NCI-H187 treated with DMSO at 0.1 percent for 48 hours (cell line): ENCODE data around the gene MYH9.
"Not testable (repeated sequence)": the region's sequence is repeated elsewhere in the genome, so short reads cannot be mapped to it uniquely, and the experiment has no call there.

Source experiments
- DNase-seq: peaks from one replicate; lab custom pipeline; 2025; lab: John Stamatoyannopoulos, UW

Gene MYH9

GRCh38 chr22:36387959-36388726 is at the start of gene MYH9:
TSS of gene MYH9 (minus strand) at chr22:36387967. CDS start at chr22:36349236, 38,731 bp downstream.
- peak; percentile 61 for DNase-seq

GRCh38 chr22:36435516-36436415 is 48.0 kb upstream of the MYH9 start:
- peak; percentile 55 for DNase-seq

DNA sequence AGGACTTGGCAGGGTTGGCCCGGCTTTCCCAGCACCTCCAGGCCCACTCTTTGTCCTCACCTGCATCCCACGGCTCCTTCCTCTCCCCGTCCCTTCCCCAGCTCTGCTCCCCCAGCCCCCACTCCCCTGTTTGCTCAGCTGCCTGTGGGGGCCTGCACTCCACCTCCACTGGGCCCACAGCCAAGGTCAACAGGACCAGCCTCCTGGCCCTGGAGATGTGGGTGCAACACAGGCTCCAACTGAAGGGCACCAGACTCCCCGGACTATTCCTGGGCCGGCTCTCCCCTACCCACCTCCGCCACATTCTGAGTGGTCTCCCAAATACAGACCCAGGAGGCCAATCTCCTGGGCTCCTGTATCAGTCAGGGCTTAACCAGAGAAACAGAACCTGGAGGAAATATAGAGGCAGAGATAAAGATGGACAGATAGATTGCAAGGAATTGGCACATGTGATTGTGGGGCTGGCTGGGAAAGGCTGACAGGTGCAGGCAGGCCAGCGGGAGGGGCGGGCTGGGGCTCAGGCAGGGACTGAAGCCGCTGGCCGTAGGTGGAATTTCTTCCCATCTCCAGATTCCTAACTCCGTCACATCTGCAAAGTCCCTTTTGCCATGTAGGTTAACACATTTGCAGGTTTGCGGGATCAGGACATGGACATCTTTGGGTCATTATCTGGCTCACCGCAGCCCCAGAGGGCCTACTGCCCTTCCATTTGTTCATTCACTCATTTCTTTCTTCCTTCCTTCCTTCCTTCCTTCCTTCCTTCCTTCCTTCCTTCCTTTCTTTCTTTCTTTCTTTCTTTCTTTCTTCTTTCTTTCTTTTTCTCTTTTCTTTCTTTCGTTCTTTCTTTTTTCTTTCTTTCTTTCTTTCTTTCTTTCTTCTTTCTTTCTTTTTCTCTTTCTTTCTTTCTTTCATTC is 45.8 kb upstream of the MYH9 start:
- no peak for DNase-seq

GRCh38 chr22:36432592-36433317 is 45.0 kb upstream of the MYH9 start:
- DNase-seq: no peak

DNA sequence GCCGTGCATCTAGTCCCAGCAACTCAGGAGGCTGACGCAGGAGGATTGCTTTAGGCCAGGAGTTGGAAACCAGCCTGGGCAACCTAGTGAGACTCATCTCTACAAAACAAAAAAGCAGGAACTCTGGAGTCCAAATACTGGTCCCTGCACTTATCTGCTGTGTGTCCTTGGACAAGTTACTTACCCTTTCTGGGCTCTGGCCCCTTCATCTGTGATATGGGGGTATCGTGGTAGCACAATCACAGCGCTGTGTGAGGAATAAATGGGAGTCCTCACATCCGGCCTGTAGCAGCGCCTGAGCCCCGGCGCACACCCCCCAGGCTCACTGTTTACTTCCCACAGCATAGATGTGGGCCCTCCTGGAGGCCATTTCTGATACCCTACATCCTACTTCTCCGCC is 44.2 kb upstream of the MYH9 start:
- no peak for DNase-seq

- no peak for DNase-seq
These were observed 43.1 kb upstream of the MYH9 start for GRCh38 chr22:36430863-36431262.

DNA sequence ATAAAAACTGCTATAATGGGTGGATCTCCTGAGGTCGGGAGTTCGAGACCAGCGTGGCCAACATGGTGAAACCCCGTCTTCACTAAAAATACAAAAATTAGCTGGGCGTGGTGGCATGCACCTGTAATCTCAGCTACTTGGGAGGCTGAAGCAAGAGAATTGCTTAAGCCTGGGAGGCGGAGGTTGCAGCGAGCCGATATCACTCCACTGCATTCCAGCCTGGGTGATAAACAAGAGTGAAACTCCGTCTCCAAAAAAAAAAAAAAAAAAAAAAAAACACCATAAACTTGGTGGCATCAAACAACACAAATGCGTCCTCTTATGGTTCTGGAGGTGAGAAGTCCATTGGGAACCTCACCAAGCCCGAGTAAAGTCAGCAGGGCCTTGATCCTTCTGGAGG is 40.2 kb upstream of the MYH9 start:
- not testable (repeated sequence) for DNase-seq

DNA sequence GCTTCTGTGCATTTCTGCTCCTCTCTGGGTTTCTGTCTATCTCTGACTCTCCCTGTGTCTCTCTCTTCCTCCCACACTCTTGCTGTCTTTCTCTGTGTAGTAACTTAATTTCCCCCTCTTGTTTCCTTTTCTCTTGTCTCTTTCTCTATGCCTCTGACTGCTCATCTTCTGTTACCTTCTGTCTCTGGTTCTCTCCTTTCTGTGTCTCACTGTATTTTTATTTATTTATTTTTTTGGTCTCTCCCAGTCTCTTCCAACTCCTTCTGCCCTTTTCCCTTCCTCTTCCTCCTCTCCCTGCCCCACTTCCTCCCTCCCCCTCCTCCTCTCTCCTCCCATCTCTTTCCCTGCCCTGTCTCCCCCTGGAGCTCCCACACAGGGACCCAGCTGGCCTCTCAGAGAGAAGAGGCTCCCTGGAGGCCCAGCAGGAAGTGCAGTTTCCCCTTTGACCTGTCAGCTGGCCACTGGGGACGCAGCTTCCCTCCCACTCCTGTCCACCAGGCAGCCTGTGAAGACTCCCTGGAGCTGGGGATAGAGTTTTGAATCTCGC is 38.3 kb upstream of the MYH9 start:
- no peak for DNase-seq

- no peak for DNase-seq
These were observed 37.3 kb upstream of the MYH9 start for GRCh38 chr22:36424901-36425579.

DNA sequence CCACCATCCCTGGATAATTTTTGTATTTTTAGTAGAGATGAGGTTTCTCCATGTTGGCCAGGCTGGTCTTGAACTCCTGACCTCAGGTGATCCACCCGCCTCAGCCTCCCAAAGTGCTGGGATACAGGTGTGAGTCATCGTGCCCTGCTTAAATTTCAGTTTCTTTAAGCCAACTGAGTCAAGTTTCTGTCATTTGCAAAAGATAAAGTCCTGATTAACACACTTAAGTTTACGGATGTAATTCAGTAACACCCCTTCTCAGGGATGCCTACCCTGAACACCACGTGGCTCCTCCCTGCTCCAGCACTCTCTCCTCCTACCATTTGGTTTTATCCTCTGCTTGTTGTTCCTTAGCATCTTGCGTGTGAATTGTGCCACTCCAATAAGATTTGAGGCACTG is 36.7 kb upstream of the MYH9 start:
- DNase-seq: not testable (repeated sequence)

GRCh38 chr22:36423461-36424404 is 36.0 kb upstream of the MYH9 start:
- no peak for DNase-seq

DNA sequence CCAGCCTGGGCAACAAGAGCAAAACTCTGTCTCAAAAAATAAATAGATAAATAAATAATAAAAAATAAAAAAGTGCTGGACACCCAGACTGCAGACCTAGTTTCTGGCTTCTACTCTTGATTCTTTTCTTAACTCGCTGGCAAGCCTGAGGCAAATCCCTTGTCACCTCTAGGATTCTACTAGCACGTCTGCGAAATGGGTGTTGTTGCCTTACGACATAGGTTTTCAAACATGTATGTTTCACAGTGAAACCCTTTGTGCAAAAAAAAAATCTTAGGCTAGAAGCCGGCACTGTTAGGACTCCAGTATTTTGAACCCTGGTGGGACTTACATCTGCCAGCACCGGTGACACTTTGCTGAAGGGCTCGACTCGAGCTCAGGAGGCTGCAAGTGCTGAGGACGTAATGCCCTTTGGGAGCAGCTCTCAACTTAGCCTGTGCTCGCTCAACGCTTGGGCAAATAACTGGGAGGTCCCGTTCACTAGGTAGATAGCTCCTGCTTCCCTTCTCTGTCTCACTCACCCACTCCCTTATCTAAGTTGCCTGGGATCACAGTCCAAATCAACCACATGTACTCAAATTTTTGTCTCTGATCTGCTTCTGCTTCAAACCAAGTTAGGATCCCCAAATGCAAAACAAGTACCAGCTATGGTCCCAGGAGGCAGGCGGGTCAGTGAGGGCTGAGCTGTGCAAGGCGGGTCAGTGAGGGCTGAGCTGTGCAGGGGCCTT is 34.7 kb upstream of the MYH9 start:
- DNase-seq: no peak

DNA sequence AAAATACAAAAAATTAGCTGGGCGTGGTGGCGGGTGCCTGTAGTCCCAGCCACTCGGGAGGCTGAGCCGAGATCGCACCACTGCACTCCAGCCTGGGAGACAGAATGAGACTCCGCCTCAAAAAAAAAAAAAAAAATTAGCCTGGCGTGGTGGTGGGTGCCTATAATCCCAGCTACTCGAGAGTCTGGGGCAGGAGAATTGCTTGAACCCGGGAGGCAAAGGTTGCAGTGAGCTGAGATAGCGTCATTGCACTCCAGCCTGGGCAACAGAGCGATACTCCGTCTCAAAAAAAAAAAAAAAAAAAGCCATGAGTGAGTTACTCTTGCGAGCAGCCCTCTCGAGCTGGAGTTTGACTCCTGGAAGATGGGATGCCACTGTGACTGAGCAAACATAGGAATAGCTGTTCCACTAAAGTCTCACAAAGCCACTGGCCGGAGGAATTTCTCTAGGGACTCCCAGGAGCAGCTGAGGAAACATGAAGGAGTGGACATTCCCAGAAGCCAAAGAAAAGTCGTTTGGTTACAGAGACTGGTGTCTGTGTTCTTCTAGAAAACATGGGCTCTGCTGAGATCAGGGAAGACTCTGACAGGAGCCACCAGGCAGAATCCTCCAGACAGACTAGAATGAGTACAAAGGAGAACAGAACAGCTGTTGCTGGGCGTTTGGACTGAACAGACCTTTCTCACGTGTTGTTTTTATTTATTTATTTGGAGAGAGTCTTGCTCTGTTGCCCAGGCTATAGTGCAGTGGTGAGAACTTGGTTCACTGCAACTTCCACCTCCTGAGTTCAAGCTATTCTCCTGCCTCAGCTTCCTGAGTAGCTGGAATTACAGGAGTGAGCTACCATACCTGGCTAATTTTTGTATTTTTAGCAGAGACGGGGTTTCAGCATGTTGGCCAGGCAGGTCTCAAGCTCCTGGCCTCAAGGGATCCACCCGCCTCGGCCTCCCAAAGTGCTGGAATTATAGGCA is 32.4 kb upstream of the MYH9 start:
- no peak for DNase-seq

DNA sequence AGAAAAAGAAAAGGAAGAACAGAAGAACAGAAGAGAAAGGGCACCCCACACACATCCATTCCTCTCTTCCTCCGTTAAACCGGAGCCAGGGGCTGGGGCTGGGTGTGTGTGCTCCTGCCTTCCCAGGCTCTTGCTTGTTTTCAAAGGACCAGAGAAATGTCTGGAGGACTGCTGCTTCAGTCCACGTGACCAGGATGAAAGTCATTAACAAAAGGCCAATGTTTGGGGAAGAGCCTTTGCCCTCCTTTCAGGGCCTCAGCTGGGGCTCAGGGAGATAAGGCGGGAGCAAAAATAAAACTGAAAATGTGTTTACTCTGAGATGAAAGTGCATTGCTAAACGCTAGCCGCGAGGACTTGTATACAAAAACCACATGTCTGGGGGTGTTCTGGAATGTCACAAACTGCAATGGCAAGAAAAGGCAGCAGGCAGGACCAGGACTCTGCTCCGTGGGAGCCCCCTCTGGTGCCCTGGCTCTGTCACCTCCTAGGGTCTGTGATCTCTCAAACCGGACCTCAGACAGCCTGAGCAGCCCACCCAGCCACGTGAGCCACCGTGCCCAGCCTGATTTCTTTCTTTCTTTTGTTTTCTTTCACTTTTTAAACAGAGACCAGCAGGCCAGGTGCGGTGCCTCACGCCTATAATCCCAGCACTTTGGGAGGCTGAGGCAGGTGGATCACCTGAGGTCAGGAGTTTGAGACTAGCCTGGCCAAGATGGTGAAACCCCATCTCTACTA is 31.6 kb upstream of the MYH9 start:
- no peak for DNase-seq

- no peak for DNase-seq
These were observed 29.5 kb upstream of the MYH9 start for GRCh38 chr22:36417281-36417686.

DNA sequence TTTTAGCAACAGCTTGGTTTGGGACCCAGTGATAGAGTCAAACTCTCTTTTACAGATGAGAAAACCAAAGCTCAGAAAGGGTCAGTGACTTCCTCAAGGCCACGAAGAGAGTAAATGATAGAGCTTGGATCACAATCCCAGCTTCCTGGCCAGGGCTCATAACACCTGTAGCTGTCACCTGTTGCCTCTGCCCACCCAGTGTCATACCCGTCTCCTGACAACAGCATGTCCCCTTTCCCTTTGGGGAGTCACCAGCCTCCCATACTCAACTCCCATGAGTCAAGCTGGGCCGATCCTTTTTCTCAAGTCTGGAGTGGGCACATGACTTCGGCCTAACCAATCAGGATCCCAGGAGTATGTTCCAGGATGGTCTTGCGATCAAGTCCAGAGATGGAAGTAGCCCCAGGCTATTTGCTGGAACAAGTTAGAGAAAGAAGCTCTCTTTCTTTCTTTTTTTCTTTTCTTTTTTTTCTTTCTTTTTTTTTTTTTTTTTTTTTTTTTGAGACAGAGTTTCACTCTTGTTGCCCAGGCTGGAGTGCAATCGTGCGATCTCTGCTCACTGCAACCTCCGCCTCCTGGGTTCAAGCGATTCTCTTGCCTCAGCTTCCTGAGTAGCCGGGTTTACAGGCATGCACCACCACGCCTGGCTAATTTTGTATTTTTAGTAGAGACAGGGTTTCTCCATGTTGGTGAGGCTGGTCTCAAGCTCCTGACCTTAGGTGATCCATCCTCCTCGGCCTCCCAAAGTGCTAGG is 27.8 kb upstream of the MYH9 start:
- no peak for DNase-seq
